KG1 (cell line): ENCODE results near the gene MFSD6.

ENCODE experiments used
- DNase-seq: peaks from one replicate; lab custom pipeline; 2025; lab: John Stamatoyannopoulos, UW

MFSD6 gene

DNA sequence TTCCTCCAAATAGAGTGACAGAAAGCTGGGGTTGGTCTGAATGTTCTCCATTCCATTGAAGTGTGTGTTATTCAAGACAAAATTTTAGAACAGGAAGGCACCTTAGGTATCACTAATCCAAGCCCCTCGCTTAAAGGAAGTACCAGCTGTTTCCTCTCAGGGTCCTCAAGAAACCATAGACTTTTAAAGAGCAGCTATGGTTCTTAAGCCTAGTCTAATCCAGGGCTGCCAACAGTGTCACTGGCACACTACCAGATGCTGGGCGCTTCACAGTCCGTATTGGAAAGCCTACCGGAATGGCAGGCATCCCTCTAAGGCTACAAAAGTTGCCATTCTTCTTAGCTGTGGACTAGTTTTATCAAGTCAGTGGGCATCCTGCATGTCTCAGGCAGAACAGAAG is 124.4 kb downstream of the MFSD6 start:
- DNase-seq, result peak; percentile 28

DNA sequence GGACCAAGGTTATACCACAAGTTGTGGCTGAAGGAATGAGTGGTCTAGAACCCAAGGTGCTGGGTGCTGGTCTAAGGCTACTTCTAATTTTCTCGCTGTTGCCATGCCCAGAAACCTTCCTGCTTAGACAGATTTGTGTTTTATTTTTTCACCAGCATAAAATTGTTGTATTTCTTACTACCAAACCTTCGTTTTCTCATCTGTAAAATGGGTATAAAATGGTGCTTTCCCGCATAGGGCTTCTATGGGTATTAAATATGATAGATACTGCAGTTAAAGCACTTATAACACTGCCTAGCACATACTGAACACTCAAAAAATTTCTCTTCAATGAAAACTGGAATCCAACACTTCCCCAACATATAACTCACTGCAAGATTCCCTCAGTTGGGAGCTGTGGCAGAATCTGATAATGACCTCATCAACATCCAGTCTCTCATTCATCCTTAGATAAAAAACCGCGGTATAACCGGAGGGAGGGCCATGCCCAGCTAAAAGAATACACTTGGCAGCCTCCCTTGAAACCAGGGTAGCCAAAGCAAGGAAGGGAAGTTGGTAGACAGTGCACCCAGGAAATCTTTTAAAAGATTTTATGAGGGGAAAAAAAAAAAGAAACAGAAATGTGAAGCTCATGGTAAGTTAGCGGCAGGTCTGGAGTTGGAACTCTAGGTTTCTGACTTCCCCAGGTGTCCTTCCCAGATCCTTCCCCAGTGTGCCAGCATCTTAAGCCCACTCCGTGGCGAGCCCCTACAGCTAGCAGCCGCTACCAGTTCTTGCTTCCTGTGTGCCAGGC is 125.2 kb downstream of the MFSD6 start:
- DNase-seq, result no peak

DNA sequence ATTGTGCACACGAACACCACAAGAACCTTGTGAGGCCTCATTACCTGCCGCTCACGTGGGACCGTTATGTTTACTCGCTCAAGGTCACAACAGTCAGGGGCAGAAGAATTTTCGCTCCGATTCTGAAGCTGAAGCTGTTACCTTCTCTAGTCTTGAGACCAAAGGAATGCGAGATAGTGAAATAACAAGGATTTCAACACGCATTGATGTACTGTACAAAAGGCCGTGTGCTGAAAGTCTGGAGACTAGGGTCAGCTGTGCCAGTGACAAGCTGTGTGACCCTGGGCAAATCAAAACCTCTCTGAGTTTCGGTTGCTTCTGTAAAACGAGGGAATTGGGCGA is 125.8 kb downstream of the MFSD6 start:
- no peak for DNase-seq

DNA sequence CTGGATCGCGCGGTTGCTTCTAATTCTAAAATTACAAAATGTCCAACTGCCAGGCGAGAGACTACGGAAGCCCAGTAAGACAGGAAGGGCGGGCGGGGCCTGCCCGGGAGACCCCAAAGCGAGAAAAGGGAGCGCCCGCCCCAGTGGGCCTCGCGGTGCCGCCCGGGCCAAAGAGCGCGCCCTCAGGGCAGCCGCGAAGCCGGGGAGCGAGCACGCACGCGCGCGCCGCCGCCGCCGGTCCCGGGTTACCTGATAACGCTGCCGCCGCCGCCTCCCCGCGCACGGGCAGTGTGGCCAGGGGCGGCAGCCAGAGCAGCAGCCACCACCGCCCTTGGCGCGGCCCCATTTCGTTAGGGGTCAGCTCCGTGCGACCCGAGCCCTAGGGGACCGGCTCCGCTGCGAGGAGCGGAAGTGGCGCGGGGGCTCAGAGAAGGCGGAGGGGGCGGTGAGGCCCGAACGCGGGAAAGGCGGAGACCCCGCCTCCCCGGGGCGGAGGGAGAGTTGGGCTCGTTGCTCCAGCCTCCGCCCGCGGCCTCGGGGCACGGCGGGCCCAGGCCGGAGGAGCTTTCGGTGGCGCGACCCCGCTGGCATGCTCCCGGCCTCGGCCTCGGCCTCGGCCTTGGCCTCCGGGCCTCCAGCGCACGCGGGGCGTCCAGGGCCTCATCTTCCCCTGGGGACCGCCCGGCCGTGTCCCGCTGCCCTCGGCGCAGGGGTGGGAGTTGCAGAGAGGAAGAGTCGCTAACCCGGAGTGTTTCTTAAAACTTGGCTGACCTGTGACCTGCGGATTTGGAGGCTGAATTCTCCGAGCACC is 126.4 kb downstream of the MFSD6 start, which contains the start of gene NEMP2:
Gene NEMP2, minus strand, starts transcription at position 413 of the 811 bp plus-strand sequence. Its CDS starts 67 bp downstream, at position 346.
- DNase-seq, result peak; percentile 69

DNA sequence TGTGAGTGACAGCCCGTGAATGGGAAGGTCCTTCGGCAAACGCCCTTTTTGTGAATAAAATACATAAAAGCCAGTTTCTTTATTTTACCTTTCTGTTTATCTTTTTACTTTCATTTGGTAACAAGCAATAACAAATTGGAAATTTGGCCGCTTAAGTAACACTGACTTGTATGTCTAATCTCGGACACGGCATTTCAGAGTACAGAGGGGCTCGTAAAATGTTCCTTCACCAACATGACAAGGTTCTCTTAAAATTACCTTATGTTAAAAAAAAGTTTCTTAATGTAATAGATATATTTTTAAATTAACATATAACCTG is 126.9 kb downstream of the MFSD6 start:
- no peak for DNase-seq

DNA sequence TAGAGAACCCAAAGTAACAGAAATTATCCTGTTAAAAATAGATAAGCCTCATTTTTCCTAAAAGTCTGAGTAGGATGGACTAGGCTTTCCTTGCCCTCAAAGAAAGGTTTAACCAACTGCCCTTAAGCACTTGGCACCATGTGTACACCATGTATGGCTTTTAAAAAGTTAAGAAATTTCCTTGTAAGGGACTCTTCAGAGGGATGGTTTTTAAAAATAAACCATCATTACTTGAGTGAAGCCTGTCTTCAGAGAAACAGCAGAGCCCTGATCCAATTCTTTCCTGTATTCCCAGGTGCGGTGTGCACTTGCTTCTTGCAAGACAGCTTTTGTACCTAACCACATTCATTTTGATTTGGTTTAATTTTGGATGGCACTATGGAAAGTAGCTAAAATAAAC is 127.4 kb downstream of the MFSD6 start:
- DNase-seq, result no peak

DNA sequence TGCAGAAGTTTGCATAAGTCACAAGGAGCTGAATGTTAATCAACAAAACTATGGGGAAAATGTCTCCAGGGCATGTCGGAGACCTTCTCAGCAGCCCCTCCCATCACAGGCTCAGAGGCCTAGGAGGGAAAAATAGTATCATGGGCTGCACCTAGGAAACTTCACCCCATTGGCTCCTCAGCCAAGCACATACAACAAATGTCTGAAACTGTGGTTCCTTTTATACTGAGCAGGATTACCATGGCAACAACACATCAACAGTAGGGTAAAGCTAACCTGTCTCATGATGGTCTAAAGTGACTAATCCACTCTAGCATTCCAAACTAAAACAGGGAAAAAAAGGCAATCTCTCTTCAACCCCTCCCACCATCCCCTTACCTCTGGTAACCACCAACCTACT is 129.6 kb downstream of the MFSD6 start:
- DNase-seq, result no peak

DNA sequence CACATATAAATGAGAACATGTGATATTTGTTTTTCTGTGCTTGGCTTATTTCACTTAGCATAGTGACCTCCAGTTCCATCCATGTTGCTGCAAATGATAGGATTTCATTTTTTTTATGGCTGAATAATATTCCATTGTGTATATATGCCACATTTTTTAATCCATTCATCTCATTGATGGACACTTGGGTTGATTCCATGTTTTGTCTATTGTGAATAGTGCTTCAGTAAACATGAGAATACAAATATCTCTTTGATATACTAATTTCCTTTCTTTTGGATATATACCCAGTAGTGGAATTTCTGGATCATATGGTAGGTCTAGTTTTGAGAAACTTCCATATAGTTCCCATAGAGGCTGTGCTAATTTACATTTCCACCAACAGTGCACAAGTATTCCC is 130.0 kb downstream of the MFSD6 start:
- no peak for DNase-seq

DNA sequence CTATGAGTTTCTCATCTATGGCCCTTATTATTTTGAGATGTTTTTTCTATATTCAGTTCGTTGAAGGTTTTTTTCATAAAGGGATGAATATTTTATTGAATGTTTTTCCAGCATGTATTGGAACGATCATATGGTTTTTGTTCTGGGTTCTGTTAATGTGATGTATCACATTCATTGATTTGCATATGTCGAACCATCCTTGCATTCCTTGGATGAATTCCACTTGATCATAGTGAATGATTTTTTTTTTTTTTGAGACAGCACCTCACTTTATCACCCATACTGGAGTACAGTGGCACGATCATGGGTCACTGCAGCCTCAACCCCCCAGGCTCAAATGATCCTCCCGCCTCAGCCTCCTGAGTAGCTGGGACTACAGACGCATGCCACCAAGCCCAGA is 131.9 kb downstream of the MFSD6 start:
- DNase-seq, result no peak

DNA sequence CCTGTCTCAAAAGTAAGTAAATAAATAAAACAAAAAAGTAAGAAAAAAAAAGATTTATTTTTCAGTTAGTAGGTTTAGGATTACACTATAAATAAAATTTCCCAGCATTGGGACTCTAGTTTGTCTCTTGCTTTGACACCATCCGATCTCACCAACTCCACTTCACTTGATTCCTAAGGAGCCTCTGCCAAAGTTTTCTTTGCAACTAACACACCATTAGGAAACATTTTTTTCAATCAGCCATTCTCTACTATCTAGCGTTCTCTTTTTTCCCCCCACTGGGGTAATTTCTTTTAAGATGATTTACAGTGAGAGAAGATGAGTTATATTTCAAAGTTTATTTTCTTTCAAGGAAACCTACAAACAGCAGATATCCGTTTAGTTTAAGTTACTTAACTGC is 136.9 kb downstream of the MFSD6 start:
- DNase-seq, result no peak

DNA sequence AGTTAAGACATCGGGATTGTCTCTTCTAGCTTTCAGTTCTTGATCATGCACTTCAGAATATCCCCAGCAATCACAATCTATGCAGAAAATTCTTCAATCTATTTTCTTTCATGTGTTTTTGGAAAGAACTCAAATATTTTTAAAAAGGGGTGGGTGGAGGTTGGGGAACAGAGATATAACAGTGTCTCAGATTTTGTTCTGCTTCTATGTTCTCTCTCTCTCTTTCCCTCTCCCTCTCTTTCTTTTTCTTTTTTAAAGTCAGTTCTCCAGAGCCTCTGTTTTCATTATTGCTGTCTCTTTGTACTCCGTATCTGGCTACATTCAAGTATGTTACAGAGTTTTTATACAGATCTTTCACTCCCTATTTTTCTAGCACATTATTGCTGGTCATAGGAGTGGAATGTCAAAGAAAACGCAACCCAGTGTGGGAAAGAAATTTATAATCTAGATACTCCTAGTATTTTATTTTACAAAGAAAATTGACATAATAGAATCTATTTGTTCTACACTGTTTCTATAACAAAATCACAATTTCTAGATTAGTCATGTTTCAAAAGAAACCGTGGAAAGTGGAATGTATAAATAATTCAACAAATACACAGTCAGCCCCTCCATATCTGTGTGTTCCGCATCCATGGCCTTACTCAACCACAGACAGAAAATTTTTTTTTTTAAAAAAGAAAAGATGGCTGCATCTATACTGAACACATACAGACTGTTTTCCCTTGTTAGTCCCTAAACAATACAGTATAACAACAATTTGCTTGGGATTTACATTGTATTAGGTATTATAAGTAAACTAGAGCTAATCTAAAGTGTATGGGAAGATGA is 137.6 kb downstream of the MFSD6 start:
- DNase-seq, result no peak

DNA sequence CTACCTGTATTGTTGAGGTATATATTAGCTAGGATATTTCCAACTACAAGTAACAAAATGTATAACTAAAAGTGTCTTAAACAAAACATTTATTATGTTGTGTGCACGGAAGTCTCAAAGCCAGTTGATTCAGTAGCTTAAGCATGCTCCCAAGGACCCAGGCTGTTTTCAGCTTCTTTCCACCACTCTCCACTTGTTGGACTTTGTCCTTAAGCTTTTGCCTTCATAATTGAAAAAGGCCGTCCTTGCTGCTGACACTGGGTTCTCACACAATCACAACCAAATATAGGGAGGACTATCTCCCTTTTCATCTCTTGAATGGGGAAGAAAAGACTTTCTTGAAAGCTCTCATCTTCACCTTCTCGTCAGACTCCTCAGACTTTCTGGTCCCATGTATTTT is 138.6 kb downstream of the MFSD6 start:
- no peak for DNase-seq

DNA sequence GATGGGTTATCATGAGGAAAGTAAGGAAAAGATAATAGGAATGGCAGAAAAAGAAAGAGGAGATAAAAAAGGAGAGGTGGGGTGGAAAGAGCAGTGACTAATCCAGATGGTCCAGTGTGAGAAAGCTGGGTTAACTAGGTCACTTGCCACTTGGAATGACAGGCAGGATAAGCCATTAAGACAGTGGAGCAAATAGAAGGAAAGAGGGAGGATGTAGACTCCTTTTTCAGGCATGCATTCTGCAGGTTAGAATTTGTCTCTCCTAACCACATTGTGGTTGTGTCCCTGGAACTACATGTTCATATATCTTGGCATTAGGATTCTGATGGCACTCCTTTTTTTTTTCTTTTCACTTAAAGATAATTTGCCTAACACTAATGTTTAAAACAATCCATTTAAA is 139.7 kb downstream of the MFSD6 start:
- DNase-seq, result no peak

DNA sequence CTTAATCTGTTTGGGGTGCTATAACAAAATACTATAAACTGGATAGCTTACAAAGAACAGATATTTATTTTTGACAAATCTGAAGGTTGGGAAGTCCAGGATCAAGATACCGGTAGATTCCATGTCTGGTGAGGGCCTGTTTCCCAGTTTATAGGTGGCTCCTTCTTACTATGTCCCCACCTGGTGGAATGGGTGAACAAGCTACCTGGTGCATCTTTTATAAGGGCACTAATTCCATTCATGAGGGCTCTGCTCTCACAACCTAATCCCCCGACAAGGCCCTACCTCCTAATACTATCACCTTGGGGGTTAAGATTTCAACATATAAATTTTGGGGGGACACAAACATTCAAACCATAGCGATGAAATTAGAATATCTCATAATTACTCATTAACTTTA is 142.0 kb downstream of the MFSD6 start:
- no peak for DNase-seq
